HG02678 (cell line): Measurements from ENCODE around the gene NUP98.
"Not testable (repeated sequence)": the region's sequence is repeated elsewhere in the genome, so short reads cannot be mapped to it uniquely, and the experiment has no call there.

Source experiments
- ATAC-seq: cut with Tn5 transposase; IDR thresholded peaks from one replicate; pipeline ENCODE4 v1.9.1; 2021; ENCODE audit warnings: mild to moderate bottlenecking, moderate library complexity; ENCODE audit not compliant: unreplicated experiment

Gene NUP98

DNA sequence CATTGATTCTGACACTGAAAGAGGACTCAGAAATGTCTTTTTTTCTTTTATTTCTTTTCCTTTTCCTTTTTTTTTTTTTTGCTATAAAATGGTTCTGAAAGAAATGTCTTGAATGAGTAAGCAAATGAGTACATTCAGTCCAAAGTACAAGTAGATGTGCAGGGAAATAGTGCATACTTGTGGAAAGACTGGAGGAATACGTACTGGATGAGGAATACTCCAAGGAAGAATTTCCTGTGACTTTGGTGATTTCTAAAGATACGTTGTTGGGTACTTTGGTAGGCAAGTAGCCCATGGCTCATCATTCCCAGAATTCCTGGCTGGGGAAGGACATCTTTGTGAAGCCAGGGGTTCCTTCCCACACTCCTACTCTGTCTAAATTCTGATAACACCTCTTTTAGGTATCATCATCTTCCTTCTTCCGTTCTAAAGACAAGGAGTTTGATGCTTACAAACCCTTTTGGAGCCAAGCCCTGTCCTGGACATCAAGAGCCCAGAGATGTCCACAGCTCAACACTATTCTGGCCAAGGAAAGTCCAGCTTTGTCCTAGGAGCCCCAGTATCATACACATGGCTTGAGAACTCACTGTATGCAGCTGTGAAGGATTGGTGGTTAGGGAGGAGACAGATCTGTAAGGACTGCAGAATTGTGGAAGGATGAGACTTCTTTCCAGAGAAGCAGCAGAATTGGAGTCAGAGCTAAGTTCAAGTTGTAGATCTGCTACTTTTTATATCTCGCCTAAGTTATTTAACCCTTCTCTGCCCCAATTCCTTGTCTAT lies 4.8 kb upstream of the NUP98 start:
- ATAC-seq, result no peak

DNA sequence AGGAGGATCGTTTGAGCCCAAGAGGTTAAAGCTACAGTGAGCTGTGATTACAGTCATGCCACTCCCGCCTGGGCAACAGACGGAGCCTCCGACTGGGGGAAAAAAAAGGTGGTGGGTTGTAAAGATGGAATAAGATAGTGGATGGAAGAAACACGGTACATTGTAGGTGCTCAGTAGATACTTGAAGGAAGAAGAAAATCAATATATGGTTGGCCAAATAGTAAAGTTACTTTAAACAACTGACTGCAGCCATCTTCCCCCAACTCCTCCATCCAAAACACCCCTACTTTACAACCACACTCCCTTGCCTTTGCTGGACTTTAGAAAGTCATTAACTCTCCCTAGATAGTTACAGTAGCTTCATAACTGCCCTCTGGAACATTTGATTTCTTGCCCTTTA lies 2.5 kb upstream of the NUP98 start:
- no peak for ATAC-seq

DNA sequence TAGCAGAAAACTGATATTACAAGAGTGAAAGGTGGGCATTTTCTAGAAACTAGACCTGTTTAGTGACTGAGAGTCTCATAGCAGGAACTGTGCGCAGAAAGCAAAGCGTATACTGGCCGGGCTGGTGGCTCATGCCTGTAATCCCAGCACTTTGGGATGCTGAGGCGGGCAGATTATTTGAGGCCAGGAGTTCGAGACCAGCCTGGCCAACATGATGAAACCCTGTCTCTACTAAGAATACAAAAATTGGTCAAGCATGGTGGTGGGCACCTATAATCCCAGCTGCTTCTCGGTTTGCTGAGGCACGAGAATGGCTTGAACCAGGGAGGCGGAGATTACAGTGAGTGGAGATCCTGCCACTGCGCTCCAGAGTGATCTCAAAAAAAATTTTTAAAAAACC lies 1.8 kb upstream of the NUP98 start:
- no peak for ATAC-seq

DNA sequence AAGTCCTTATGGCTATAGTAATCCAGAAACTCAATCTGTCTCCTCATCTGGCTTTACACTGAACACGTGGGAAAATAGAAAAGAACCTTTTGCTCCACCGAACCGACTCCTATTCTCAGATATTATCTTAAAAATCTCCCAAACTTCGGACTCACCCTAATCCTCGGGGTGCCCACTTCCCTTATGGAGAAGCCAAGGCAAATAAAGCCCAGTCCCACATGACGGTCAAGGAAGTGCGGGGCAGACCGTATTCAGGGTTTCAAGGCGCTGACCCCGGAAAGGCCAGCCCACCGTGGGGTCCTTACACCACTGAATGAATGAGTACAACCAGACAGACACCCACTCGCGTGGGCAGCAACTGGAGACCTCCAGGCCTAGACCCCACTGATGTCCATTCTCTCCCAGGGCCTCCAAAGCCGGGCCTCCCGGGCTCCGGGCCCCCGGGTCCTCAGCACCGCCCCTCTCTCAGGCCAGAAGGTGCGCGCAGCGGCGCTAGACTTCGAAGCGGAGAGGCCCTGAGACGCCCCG lies 489 bp downstream of the NUP98 start:
- peak; percentile 28 for ATAC-seq

DNA sequence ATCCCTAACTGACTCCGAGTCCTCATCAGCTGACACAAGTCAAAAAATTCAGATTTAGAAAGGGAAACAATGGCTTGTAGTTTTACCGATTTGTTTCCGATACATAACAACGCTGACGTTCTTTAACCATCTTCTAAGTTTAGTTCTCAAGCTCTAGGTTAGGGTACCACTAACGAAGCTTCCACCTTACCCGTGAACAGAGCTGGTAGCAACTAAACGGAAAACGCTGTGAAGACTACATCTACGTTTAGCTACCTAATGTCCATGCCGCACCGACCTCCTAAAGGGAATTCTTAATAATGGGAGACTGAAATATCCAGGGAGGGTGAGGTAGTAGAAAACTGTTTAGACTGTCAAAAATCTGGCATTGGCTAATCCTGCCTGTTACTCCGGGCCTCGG lies 1.0 kb downstream of the NUP98 start:
- no peak for ATAC-seq

DNA sequence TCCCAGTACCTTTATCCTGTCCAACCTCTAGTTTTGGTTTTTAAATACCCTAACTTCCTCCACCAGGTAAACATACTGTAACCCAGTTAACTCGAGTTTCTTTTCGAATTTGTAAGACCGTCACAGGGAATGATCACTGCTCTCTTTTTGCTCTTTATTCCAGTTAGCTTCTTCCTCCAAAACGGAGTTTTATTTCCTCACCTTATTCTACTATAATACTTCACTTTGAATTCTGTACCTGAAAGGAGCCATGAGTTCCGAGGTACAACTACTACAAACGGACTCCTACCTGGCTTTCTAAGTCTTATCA lies 1.4 kb downstream of the NUP98 start:
- ATAC-seq, result no peak

DNA sequence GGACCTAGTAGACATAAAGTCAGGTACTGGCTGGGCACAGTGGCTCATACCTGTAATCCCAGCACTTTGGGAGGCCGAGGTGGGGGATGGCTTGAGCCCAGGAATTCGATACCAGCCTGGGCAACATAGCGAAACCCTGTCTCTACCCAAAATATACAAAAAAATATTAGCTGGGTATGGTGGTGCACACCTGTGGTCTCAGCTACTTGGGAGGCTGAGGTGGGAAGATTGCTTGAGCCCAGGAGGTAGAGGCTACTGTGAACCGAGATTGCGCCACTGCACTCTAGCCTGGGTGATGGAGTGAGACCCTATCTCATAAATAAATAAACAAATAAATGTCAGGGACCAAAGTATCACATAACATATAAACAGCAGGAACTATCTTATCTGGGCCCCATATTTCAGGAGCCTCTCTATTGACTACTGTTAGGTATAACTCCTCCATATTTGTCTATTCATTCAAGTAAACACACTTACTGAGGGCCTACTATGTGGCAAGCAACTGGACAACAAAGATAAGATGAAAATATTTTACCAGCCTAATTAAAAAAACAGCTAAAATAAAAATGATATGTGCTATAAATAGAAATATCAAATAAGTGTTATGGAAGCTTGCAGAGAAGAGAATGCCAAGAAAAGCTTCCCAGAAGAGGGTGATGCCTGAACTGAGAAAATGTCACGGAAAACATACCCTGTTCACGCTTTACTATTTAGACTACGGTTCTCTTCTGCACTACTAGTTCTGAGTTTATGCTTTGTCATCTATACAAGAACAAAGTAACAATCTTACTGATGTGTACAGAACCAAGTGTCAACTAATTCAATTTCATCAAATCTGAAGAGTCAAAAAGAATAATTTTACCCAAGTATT lies 2.0 kb downstream of the NUP98 start:
- no peak for ATAC-seq

DNA sequence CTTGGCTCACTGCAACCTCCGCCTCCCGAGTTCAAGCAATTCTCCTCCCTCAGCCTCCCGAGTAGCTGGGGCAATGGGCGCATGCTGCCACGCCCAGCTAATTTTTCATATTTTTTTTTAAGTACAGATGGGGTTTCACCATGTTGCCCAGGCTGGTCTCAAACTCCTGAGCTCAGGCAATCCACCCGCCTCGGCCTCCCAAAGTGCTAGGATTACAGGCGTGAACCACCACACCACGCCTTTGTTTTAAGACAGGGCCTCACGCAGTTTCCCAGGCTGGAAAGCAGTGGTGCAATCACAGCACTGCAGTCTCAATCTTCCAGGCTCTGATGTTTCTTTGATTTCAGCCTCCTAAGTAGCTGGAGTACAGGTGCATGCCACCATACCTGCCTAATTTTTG lies 3.0 kb downstream of the NUP98 start:
- not testable (repeated sequence) for ATAC-seq

DNA sequence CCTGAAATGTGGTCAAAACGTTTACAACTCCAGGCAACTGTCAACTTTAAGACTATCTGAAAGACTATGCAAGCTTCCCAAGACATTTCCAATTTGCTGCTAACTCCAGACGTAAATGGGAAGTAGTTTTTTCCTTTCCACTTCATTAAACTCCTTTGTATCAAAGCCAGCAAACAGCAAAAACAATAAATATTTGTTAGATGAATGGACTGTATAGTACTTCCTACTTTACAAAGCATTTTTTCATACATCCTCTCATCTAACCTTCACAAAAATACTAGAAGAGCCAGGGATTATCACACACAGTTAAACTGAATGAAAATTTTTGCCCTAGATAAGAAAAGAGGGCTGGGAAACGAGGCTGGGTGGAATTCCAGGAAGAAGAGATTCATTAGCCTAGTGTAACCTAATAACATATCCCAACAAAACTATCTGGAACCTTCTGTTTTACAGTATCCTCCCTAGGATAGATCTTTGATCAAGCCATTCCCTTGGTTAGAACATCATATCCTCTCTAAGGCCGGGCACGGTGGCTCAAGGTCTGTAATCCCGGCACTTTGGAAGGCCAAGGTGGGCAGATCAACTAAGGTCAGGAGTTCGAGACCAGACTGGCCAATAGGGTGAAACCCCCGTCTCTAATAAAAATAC lies 10.4 kb downstream of the NUP98 start:
- ATAC-seq, result no peak

DNA sequence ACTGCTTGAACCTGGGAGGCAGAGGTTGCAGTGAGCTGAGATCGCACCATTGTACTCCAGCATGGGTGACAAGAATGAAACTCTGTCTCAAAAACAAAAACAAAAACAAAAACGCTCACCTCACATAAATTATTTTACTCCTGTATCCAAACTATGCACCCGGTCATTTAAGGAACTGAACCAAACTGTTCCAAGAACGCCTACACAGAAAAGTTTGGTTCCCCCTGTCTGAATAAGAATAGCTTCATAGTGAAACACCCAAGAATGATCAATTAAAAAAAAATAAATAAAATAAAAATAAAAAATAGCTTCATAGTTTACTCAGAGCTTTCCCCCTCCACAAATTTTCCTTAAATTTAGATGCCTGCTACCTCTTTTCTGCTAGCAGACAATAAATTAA lies 13.7 kb downstream of the NUP98 start:
- ATAC-seq, result no peak

DNA sequence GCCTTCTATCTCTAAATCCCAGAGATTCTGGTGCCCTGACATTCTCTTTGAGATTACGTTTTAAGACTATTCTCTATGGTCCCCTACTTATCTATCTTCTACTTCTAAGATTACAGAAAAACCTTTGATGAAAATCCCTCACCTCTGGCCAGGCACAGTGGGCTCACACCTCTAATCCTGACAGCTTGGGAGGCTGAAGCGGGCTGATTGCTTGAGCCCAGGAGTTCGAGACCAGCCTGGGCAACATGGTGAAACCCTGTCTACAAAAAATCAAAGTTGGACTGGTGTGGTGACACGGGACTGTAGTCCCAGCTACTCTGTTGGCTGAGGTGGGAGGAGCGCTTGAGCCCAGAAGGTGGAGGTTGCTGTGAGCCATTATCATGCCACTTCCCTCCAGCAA lies 14.4 kb downstream of the NUP98 start:
- no peak for ATAC-seq

DNA sequence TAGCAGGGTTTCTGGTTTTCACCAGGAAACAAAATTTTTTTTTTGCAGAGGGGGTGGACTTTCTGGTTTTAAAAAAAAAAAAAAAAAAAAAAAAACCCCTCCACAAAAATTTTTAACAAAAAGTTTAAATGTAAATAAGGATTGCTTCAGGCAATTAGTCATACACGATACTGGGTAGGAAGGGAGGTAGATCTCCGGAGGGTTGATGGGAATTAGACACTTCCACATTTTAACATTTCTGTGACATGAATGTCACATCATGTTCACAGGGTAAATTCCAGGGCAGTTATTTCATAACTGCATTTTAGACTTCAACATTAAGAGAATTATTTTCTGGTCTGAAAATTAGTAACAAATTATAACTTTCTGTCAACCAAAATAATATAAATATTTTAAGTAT lies 15.9 kb downstream of the NUP98 start:
- no peak for ATAC-seq

DNA sequence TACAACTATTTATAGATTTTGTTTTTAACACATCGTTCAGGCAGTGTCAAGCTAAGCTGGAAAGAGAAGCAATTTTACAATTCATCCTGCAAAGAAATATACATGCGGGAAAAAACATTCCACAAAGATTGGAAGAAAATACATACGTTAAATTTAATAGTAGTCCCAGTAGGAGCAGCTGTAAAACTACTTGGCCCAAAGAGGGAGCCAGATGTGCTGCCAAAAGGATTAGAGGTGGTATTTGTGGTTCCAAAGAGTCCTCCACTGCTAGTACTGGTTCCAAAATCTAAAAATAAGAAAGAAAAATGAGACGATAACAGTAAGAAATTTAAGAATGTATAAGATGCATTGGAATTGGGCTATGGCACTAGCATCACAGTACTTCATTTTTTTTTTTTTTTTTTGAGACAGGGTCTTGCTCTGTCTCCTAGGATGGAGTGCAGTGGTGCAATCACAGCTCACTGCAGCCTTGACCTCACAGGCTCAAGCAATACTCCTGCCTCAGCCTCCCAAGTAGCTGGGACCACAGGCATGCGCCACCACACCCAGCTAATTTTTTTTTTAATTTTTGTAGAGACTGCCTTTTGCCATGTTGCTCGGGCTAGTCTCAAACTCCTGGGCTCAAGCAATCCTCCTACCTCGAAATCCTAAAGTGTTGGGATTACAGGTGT lies 21.5 kb downstream of the NUP98 start:
- no peak for ATAC-seq

DNA sequence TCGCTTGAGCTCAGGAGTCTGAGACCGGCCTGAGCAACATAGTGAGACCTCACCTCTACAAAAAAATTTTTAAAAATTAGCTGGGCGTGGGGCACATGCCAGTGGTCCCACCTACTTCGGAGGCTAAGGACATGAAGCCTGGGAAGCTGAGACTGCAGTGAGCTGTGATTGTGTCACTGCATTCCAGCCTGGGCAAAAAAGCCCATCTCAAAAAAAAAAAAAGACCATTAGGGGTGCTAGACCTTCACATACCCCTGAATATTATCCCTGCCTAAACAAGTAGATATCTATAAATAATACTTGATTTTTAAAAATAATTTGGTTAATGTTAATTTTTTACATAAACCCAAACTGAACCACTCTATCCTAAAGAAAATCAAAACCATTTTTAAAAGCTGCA lies 24.2 kb downstream of the NUP98 start:
- no peak for ATAC-seq

DNA sequence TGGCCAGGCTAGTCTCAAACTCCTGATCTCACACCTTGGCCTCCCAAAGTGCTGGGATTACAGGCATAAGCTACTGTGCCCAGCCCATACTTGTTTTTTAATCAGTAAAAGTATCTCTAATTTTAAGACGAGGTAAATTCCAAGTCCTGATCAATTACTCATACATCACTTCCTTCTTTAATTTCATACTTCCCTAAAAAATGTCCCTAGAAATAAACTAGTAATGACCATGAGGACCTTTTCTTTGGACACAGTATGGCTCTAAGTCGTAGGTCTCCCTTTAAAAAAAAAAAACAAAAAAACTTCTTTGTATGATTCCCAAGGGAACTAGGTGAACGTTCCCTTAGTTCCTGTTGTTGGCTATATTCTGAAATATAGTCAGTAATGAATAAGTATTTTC lies 29.8 kb downstream of the NUP98 start:
- no peak for ATAC-seq

DNA sequence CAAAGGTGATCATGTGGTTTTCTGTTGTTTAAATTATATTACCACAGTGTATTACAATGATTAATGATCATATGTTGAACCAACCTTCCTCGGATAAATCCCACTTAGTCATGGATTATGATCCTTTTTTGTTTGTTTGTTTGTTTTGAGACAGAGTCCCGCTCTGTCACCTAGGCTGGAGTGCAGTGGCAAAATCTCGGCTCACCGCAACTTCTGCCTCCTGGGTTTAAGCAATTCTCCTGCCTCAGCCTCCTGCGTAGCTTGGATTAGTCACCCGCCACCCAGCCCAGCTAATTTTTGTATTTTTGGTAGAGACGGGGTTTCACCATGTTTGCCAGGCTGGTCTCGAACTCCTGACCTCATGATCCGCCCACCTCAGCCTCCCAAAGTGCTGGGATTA lies 30.5 kb downstream of the NUP98 start:
- ATAC-seq, result not testable (repeated sequence)

DNA sequence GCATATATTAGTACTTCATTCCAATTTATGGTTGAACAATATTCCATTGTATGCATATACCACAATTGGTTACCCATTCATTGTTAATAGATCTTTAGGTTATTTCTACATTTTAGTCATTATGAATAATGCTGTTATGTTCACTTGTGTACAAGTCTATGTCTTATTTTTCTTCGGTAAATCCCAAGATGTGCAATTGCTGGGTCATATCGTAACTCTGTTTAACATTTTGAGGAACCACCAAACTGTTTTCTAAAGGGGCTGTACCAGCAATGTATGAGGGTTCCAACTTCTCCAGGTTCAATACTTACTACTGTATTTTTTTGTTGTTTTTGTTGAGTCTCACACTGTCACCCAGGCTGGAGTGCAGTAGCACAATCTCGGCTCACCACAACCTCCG lies 33.1 kb downstream of the NUP98 start:
- no peak for ATAC-seq

DNA sequence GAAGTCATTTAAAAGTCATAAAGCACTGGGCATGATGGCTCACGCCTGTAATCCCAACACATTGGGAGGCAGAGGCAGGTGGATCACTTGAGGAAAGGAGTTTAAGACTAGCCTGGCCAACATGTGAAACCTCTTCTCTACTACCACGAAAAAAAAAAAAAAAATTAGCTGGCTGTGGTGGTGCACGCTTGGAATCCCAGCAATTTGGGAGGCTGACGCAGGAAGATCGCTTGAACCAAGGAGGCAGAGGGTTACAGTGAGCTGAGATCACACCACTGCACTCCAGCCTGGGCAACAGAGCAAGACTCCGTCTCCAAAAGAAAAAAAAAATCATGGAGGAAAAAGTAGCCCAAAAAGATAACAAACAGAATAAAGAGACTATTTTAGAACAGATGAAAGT lies 42.2 kb downstream of the NUP98 start:
- no peak for ATAC-seq

DNA sequence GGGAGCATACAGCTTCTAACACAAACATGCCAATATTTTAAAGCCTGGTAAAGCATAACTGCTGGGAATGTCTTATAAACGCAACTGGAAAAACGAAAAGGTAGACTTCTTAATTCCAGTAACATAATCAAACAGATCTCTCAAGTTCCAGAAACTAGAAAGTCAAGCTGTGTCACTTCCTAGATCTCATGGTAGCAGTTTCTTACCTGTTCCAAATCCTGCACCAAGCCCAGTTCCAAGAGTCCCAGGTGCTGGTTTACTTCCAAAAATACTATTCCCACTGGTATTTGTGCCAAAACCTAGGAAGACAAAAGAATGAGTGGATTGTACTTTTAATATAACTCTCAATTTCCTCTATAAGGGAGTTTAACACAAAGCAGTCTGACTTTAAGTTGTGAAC lies 44.2 kb downstream of the NUP98 start:
- no peak for ATAC-seq

DNA sequence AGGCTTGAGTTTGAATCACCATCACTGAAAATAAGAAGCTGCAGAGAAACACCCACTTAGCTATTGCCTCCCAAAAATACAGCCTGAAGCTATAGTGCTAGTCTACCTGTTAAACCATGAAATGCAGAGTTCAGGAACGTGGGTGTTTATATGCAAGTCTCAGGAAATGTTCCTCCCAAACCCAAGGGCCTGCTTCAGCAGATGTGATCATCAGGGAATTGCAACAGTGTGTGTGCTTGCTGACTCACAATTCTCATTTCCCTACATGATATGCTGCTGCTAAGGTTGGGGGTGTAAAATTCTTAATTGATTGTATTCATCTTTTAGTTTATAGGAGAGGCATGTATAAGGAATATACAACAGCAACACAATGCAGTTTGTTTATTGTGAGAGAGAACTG lies 49.6 kb downstream of the NUP98 start:
- ATAC-seq, result no peak

DNA sequence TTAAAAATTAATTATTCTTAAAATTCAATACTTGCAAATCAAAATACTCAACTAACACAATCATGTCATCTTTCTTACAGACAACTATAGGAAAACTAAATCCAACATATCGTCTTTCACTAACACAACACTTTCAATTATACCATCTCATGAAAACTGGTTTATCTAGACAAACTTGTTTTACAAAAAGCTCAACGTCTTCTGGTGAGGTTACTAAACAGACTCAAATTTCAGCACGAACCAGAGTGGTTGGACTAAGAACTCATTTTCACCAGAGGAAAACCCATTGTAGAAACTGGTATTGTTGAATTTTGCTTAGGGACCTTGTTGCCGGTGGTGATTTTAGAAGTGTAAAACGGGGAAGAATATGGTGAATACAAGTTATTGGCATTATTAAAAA lies 52.2 kb downstream of the NUP98 start:
- ATAC-seq, result no peak
